GM23338 (cell line): ENCODE data around the gene IGFBP7. TPM values are rescaled to one million over a fixed set of nuclear protein-coding genes. Genes with fewer than 3 reads are reported as not detected.

ENCODE experiments used
- ATAC-seq: fragments of 200-7000 bp; cut with Tn5 transposase; 3 replicates; pipeline ENCODE4 v1.9.1; 2020
- DNase-seq: peaks from one replicate; pipeline ENCODE4 v3.0.0-alpha.2; 2015; ENCODE audit warnings: low spot score
- H2AFZ ChIP-seq: fragments of 200-600 bp; sonication (generic); 2 replicates; pipeline ENCODE4 v1.8.0; 2016; ENCODE audit warnings: antibody characterized with exemption, mild to moderate bottlenecking, moderate library complexity
- H3F3A ChIP-seq: fragments of 200-600 bp; sonication (generic); replicated peaks from 2 replicates; pipeline ENCODE4 v1.8.0; 2017; ENCODE audit warnings: antibody characterized with exemption, mixed run types, low read depth
- H3K27ac ChIP-seq: fragments of 200-600 bp; sonication (generic); 2 replicates; pipeline ENCODE4 v1.6.1; 2016; ENCODE audit warnings: low read depth
- H3K27me3 ChIP-seq: fragments of 200-600 bp; sonication (generic); 2 replicates; pipeline ENCODE4 v1.8.0; 2016; ENCODE audit warnings: mild to moderate bottlenecking, mixed run types, moderate library complexity; ENCODE audit not compliant: insufficient read depth
- H3K36me3 ChIP-seq: fragments of 200-600 bp; sonication (generic); 2 replicates; pipeline ENCODE4 v1.8.0; 2016; ENCODE audit warnings: mild to moderate bottlenecking; ENCODE audit not compliant: insufficient read depth
- H3K4me1 ChIP-seq: fragments of 200-600 bp; sonication (generic); 2 replicates; pipeline ENCODE4 v1.8.0; 2016; ENCODE audit warnings: mild to moderate bottlenecking, moderate library complexity; ENCODE audit not compliant: insufficient read depth
- H3K4me2 ChIP-seq: fragments of 200-600 bp; sonication (generic); 2 replicates; pipeline ENCODE4 v1.7.1; 2017; ENCODE audit warnings: mixed run types
- H3K4me3 ChIP-seq: fragments of 200-600 bp; sonication (generic); 2 replicates; pipeline ENCODE4 v1.6.1; 2016; ENCODE audit warnings: mixed run types
- H3K79me2 ChIP-seq: fragments of 200-600 bp; sonication (generic); replicated peaks from 2 replicates; pipeline ENCODE4 v1.8.0; 2017; ENCODE audit warnings: mild to moderate bottlenecking; ENCODE audit not compliant: insufficient read depth
- H3K9me2 ChIP-seq: fragments of 200-600 bp; sonication (generic); 2 replicates; pipeline ENCODE4 v1.8.0; 2017; ENCODE audit not compliant: insufficient read depth
- H4K20me1 ChIP-seq: fragments of 200-600 bp; sonication (generic); replicated peaks from 2 replicates; pipeline ENCODE4 v1.8.0; 2017; ENCODE audit warnings: mild to moderate bottlenecking; ENCODE audit not compliant: insufficient read depth
- H3K27ac Mint-ChIP-seq: 2 replicates; pipeline ENCODE4 v1.8.0; 2020; ENCODE audit warnings: inconsistent platforms, mild to moderate bottlenecking, moderate library complexity, mixed read lengths
- H3K27me3 Mint-ChIP-seq: 3 replicates; pipeline ENCODE4 v1.8.0; 2022; ENCODE audit warnings: low read depth, mild to moderate bottlenecking, moderate library complexity, mixed read lengths, inconsistent platforms; ENCODE audit not compliant: insufficient read depth, poor library complexity
- H3K36me3 Mint-ChIP-seq: 3 replicates; pipeline ENCODE4 v1.8.0; 2021; ENCODE audit warnings: low read depth, mild to moderate bottlenecking, inconsistent platforms, moderate library complexity, mixed read lengths
- H3K4me1 Mint-ChIP-seq: 3 replicates; pipeline ENCODE4 v1.8.0; 2020; ENCODE audit warnings: mild to moderate bottlenecking, inconsistent platforms, mixed read lengths
- H3K4me3 Mint-ChIP-seq: 3 replicates; pipeline ENCODE4 v1.8.0; 2021; ENCODE audit warnings: moderate library complexity, mild to moderate bottlenecking, inconsistent platforms, mixed read lengths
- H3K9me3 Mint-ChIP-seq: 3 replicates; pipeline ENCODE4 v1.8.0; 2020; ENCODE audit warnings: moderate library complexity, mild to moderate bottlenecking, inconsistent platforms, mixed read lengths
- CREB1 ChIP-seq: fragments of 250-450 bp; sonication (Bioruptor Pico); IDR thresholded peaks from 2 replicates; pipeline ENCODE4 v1.5.0; 2020; ENCODE audit warnings: low read depth, mild to moderate bottlenecking, moderate library complexity
- EZH2 ChIP-seq: fragments of 200-600 bp; sonication (generic); IDR thresholded peaks from one replicate; pipeline ENCODE4 v1.8.0; 2017; ENCODE audit warnings: antibody characterized with exemption, mild to moderate bottlenecking, low read depth; ENCODE audit not compliant: unreplicated experiment
- EZH2phosphoT487 ChIP-seq: fragments of 200-600 bp; sonication (generic); IDR thresholded peaks from one replicate; pipeline ENCODE4 v1.8.1; 2018; ENCODE audit warnings: antibody characterized with exemption; ENCODE audit not compliant: unreplicated experiment
- JUNB ChIP-seq: IDR thresholded peaks from one replicate; pipeline ENCODE4 v1.6.1; 2016; ENCODE audit warnings: antibody characterized with exemption; ENCODE audit not compliant: unreplicated experiment
- NANOG ChIP-seq: IDR thresholded peaks from 2 replicates; pipeline ENCODE4 v1.6.1; 2016; ENCODE audit warnings: antibody characterized with exemption, borderline replicate concordance
- POLR2AphosphoS5 ChIP-seq: IDR thresholded peaks from 2 replicates; pipeline ENCODE4 v1.6.1; 2016; ENCODE audit warnings: antibody characterized with exemption, low read depth
- STAT1 ChIP-seq: IDR thresholded peaks from one replicate; pipeline ENCODE4 v1.6.1; 2016; ENCODE audit warnings: antibody characterized with exemption; ENCODE audit not compliant: unreplicated experiment
- ZNF114 ChIP-seq: fragments of 250-450 bp; sonication (Bioruptor Pico); IDR thresholded peaks from 2 replicates; pipeline ENCODE4 v1.5.0; 2020; ENCODE audit warnings: mild to moderate bottlenecking, moderate library complexity
- ZNF331 ChIP-seq: fragments of 250-450 bp; sonication (Bioruptor Pico); IDR thresholded peaks from 2 replicates; pipeline ENCODE4 v1.5.0; 2020; ENCODE audit warnings: low read depth, mild to moderate bottlenecking, moderate library complexity
- polyA plus RNA-seq: library from polyadenylated mRNA; unstranded; fragments of >200 nt; fragmentation: Nextera tagmentation; extraction: Ambion mirVana; gene quantifications from 2 replicates; pipeline ENCODE4 v1.2.1, GENCODE V29; 2016
- total RNA-seq: library from RNA; depleted of rRNA; stranded (reverse); fragments of >200 nt; shearing (Covaris generic); gene quantifications from 2 replicates; pipeline ENCODE4 v1.2.3, GENCODE V29; 2014
- TF ChIP-seq, protein P1 (sequence below): IDR thresholded peaks from one replicate; pipeline ENCODE4 v1.6.1; 2018; ENCODE audit warnings: antibody characterized with exemption; ENCODE audit not compliant: unreplicated experiment
- TF ChIP-seq, protein P2 (sequence below): fragments of 250-450 bp; sonication (Bioruptor Pico); IDR thresholded peaks from 2 replicates; pipeline ENCODE4 v1.5.0; 2020; ENCODE audit warnings: mild to moderate bottlenecking, moderate library complexity
- TF ChIP-seq, protein P3 (sequence below), 2 experiments: fragments of 200-600 bp in 1 of 2; sonication (generic) in 1 of 2; conservative IDR thresholded peaks; 2 replicates each; pipeline versions ENCODE4 v1.5.1 to v1.6.1; 2016 to 2017; ENCODE audit warnings: antibody characterized with exemption in 2 of 2, low read depth in 2 of 2, mild to moderate bottlenecking in 2 of 2, moderate library complexity in 1 of 2
- TF ChIP-seq, protein P4 (sequence below): IDR thresholded peaks from 2 replicates; pipeline ENCODE4 v1.6.1; 2016; ENCODE audit warnings: antibody characterized with exemption

IGFBP7 gene
- total and polyA plus RNA-seq, 2 experiments from 2014 or later, result 0.49 to 7.9 TPM

DNA sequence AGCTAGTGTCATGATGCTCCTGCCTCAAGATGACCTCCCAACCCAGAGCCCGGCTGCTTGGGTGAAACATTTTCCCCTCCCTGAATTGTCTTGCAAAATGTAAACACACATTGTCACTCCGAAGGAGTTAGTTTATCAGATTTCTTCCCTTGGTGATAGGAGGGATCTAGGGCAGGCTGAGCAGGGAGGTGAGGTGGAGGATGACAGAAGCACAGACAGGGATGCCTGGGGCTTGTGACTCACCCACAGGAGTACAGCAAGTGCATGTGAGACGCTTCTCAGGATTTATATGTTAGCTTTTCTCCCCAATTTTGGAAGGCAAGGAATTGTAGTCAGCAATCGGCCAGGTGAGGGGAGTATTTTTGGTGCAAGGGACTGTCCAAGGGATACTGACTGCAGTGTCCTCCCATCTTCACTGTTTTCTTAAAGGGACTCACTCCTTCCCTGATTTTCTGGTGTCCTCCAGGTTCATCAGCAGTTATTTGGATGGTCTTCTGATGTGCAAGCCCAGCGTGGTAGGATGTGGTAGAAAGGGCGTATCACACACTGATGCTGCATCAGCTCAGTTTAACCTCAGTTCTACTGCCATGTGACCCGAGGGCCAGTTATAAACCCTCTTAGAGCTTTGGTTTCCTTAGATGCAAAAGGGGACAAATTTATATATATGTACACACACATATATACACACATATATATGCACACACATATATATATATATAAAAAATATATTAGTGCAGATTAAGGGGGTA is 46.2 kb upstream of the IGFBP7 start:
- no peaks in the 10 kb centered on the region for H3K36me3 ChIP-seq
- H3K9me2 ChIP-seq, result 0 out of 2 replicates have a peak, but pooled peaks cover 6% of the 10 kb centered on the region
- H3K9me3 Mint-ChIP-seq, result peaks cover 16% of the 10 kb centered on the region
- H3K79me2 ChIP-seq, result no peaks in the 10 kb centered on the region
- no peak overlapping the region for H3K27ac ChIP-seq
- H3K27me3 Mint-ChIP-seq, result peaks cover 5% of the 10 kb centered on the region
- H3K4me3 ChIP-seq, result no peak overlapping the region
- H3K4me1 Mint-ChIP-seq, result peaks cover 12% of the 10 kb centered on the region
- no peaks in the 10 kb centered on the region; the same call in 1 of the 2 replicates for H3K27me3 ChIP-seq
- no peak for TF ChIP-seq CREB1 (CRISPR knock-in tag)
- TF ChIP-seq STAT1, result no peak
- TF ChIP-seq, protein P1, sequence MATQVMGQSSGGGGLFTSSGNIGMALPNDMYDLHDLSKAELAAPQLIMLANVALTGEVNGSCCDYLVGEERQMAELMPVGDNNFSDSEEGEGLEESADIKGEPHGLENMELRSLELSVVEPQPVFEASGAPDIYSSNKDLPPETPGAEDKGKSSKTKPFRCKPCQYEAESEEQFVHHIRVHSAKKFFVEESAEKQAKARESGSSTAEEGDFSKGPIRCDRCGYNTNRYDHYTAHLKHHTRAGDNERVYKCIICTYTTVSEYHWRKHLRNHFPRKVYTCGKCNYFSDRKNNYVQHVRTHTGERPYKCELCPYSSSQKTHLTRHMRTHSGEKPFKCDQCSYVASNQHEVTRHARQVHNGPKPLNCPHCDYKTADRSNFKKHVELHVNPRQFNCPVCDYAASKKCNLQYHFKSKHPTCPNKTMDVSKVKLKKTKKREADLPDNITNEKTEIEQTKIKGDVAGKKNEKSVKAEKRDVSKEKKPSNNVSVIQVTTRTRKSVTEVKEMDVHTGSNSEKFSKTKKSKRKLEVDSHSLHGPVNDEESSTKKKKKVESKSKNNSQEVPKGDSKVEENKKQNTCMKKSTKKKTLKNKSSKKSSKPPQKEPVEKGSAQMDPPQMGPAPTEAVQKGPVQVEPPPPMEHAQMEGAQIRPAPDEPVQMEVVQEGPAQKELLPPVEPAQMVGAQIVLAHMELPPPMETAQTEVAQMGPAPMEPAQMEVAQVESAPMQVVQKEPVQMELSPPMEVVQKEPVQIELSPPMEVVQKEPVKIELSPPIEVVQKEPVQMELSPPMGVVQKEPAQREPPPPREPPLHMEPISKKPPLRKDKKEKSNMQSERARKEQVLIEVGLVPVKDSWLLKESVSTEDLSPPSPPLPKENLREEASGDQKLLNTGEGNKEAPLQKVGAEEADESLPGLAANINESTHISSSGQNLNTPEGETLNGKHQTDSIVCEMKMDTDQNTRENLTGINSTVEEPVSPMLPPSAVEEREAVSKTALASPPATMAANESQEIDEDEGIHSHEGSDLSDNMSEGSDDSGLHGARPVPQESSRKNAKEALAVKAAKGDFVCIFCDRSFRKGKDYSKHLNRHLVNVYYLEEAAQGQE, result no peak
- TF ChIP-seq, protein P2, sequence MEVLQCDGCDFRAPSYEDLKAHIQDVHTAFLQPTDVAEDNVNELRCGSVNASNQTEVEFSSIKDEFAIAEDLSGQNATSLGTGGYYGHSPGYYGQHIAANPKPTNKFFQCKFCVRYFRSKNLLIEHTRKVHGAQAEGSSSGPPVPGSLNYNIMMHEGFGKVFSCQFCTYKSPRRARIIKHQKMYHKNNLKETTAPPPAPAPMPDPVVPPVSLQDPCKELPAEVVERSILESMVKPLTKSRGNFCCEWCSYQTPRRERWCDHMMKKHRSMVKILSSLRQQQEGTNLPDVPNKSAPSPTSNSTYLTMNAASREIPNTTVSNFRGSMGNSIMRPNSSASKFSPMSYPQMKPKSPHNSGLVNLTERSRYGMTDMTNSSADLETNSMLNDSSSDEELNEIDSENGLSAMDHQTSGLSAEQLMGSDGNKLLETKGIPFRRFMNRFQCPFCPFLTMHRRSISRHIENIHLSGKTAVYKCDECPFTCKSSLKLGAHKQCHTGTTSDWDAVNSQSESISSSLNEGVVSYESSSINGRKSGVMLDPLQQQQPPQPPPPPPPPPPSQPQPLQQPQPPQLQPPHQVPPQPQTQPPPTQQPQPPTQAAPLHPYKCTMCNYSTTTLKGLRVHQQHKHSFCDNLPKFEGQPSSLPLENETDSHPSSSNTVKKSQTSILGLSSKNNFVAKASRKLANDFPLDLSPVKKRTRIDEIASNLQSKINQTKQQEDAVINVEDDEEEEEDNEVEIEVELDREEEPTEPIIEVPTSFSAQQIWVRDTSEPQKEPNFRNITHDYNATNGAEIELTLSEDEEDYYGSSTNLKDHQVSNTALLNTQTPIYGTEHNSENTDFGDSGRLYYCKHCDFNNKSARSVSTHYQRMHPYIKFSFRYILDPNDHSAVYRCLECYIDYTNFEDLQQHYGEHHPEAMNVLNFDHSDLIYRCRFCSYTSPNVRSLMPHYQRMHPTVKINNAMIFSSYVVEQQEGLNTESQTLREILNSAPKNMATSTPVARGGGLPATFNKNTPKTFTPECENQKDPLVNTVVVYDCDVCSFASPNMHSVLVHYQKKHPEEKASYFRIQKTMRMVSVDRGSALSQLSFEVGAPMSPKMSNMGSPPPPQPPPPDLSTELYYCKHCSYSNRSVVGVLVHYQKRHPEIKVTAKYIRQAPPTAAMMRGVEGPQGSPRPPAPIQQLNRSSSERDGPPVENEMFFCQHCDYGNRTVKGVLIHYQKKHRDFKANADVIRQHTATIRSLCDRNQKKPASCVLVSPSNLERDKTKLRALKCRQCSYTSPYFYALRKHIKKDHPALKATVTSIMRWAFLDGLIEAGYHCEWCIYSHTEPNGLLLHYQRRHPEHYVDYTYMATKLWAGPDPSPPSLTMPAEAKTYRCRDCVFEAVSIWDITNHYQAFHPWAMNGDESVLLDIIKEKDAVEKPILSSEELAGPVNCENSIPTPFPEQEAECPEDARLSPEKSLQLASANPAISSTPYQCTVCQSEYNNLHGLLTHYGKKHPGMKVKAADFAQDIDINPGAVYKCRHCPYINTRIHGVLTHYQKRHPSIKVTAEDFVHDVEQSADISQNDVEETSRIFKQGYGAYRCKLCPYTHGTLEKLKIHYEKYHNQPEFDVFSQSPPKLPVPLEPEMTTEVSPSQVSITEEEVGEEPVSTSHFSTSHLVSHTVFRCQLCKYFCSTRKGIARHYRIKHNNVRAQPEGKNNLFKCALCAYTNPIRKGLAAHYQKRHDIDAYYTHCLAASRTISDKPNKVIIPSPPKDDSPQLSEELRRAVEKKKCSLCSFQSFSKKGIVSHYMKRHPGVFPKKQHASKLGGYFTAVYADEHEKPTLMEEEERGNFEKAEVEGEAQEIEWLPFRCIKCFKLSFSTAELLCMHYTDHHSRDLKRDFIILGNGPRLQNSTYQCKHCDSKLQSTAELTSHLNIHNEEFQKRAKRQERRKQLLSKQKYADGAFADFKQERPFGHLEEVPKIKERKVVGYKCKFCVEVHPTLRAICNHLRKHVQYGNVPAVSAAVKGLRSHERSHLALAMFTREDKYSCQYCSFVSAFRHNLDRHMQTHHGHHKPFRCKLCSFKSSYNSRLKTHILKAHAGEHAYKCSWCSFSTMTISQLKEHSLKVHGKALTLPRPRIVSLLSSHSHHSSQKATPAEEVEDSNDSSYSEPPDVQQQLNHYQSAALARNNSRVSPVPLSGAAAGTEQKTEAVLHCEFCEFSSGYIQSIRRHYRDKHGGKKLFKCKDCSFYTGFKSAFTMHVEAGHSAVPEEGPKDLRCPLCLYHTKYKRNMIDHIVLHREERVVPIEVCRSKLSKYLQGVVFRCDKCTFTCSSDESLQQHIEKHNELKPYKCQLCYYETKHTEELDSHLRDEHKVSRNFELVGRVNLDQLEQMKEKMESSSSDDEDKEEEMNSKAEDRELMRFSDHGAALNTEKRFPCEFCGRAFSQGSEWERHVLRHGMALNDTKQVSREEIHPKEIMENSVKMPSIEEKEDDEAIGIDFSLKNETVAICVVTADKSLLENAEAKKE, result no peak
- no peak for TF ChIP-seq ZNF331 (CRISPR knock-in tag)
- no peak for TF ChIP-seq ZNF114 (CRISPR knock-in tag)
- no peak for TF ChIP-seq POLR2AphosphoS5
- TF ChIP-seq NANOG, result no peak
- TF ChIP-seq, protein P3, sequence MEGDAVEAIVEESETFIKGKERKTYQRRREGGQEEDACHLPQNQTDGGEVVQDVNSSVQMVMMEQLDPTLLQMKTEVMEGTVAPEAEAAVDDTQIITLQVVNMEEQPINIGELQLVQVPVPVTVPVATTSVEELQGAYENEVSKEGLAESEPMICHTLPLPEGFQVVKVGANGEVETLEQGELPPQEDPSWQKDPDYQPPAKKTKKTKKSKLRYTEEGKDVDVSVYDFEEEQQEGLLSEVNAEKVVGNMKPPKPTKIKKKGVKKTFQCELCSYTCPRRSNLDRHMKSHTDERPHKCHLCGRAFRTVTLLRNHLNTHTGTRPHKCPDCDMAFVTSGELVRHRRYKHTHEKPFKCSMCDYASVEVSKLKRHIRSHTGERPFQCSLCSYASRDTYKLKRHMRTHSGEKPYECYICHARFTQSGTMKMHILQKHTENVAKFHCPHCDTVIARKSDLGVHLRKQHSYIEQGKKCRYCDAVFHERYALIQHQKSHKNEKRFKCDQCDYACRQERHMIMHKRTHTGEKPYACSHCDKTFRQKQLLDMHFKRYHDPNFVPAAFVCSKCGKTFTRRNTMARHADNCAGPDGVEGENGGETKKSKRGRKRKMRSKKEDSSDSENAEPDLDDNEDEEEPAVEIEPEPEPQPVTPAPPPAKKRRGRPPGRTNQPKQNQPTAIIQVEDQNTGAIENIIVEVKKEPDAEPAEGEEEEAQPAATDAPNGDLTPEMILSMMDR (conservative IDR thresholded peaks at IDR 0.05; ENCODE audit: low read depth in 2 of 2), result no peak
- no peak for TF ChIP-seq JUNB
- no peak for TF ChIP-seq EZH2
- TF ChIP-seq, protein P4, sequence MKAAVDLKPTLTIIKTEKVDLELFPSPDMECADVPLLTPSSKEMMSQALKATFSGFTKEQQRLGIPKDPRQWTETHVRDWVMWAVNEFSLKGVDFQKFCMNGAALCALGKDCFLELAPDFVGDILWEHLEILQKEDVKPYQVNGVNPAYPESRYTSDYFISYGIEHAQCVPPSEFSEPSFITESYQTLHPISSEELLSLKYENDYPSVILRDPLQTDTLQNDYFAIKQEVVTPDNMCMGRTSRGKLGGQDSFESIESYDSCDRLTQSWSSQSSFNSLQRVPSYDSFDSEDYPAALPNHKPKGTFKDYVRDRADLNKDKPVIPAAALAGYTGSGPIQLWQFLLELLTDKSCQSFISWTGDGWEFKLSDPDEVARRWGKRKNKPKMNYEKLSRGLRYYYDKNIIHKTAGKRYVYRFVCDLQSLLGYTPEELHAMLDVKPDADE, result no peak
- no peak for TF ChIP-seq EZH2phosphoT487
- DNase-seq, result no peak
- no peak overlapping the region for H2AFZ ChIP-seq
- no peak overlapping the region for H3K4me2 ChIP-seq
- no peak for ATAC-seq
- peaks cover 15% of the 10 kb centered on the region for H3K36me3 Mint-ChIP-seq
- H3K4me3 Mint-ChIP-seq, result no peak overlapping the region
- H4K20me1 ChIP-seq, result no peaks in the 10 kb centered on the region
- 0 out of 2 replicates have a peak, but pooled peaks cover 2% of the 10 kb centered on the region for H3F3A ChIP-seq
- H3K27ac Mint-ChIP-seq, result no peak overlapping the region
- peaks cover 3% of the 10 kb centered on the region; the same call in 1 of the 2 replicates for H3K4me1 ChIP-seq
